Lower lobe of right lung (tissue), 2 donors: ENCODE data around the gene CCDC92. TPM values are rescaled to one million over a fixed set of nuclear protein-coding genes. Genes with fewer than 3 reads are reported as not detected.

Experiments
- ATAC-seq, 2 donors: fragments of 200-7000 bp; cut with Tn5 transposase; one replicate each; pipeline ENCODE4 v1.9.1; 2020 to 2022; ENCODE audit warnings: mild to moderate bottlenecking in 2 of 2, moderate library complexity in 2 of 2
- DNase-seq: peaks from one replicate; pipeline ENCODE4 v3.0.0-alpha.2; 2020
- H3K27ac ChIP-seq: fragments of 200-600 bp; one replicate; pipeline ENCODE4 v1.8.0; 2022
- H3K27me3 ChIP-seq: fragments of 200-600 bp; one replicate; pipeline ENCODE4 v1.8.0; 2022; ENCODE audit warnings: low read depth
- H3K36me3 ChIP-seq: fragments of 200-600 bp; one replicate; pipeline ENCODE4 v1.8.0; 2022; ENCODE audit warnings: mild to moderate bottlenecking
- H3K4me1 ChIP-seq: fragments of 200-600 bp; one replicate; pipeline ENCODE4 v1.8.0; 2022
- H3K4me3 ChIP-seq: fragments of 200-600 bp; one replicate; pipeline ENCODE4 v1.8.0; 2022; ENCODE audit warnings: mild to moderate bottlenecking
- H3K9me3 ChIP-seq: fragments of 200-600 bp; one replicate; pipeline ENCODE4 v1.8.0; 2022
- intact Hi-C: fragments of 100-400 bp; cut with DNase I; formaldehyde crosslinking; loops from one replicate; pipeline ENCODE4 v1.11.0; 2022
- total RNA-seq: library from RNA; stranded (reverse); fragmentation: NEBNext Ultra II Directional; extraction: Animal tissue kit (Norgen Biotek cat#: 25700); gene quantifications from one replicate; pipeline ENCODE4 v1.2.1, GENCODE V29; 2021
- TF ChIP-seq, protein P1 (sequence below): fragments of 200-600 bp; IDR thresholded peaks from one replicate; pipeline ENCODE4 v1.8.0; 2022; ENCODE audit warnings: antibody characterized with exemption, mild to moderate bottlenecking
- donor health status: DM: no; HTN: yes; CAD: no; lungs with severe emphysema.

The CCDC92 gene
- total RNA-seq, 1 donor from 2014 or later: 47.6 TPM

DNA sequence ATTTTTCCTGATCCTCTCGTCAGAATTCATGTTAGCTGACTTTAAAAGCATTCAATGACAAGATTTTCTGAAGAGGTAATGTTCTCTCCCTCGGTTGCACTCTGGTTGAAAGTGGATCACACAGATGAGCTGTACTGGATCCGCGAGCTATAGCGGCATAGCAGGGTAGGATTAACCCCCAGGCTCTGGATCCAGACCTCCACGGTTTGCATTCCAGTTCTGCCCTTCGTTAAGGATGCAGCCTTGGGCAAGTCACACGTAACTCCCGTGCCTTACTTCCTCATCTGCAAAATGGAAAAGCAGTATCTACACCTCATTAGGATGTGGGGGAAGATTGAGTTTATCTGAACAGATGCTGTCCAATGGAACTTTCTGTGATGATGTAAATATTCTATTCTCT is 13.8 kb downstream of the CCDC92 start:
- intact Hi-C loops: no loop called here
- no peaks in the 10 kb centered on the region for H3K27me3 ChIP-seq
- H3K4me1 ChIP-seq: no peaks in the 10 kb centered on the region
- no peak overlapping the region for H3K27ac ChIP-seq
- no peaks in the 10 kb centered on the region for H3K9me3 ChIP-seq
- no peak overlapping the region for H3K4me3 ChIP-seq
- no peaks in the 10 kb centered on the region for H3K36me3 ChIP-seq
- no peak for ATAC-seq
- DNase-seq: no peak
- TF ChIP-seq, protein P1, sequence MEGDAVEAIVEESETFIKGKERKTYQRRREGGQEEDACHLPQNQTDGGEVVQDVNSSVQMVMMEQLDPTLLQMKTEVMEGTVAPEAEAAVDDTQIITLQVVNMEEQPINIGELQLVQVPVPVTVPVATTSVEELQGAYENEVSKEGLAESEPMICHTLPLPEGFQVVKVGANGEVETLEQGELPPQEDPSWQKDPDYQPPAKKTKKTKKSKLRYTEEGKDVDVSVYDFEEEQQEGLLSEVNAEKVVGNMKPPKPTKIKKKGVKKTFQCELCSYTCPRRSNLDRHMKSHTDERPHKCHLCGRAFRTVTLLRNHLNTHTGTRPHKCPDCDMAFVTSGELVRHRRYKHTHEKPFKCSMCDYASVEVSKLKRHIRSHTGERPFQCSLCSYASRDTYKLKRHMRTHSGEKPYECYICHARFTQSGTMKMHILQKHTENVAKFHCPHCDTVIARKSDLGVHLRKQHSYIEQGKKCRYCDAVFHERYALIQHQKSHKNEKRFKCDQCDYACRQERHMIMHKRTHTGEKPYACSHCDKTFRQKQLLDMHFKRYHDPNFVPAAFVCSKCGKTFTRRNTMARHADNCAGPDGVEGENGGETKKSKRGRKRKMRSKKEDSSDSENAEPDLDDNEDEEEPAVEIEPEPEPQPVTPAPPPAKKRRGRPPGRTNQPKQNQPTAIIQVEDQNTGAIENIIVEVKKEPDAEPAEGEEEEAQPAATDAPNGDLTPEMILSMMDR: no peak

- intact Hi-C loops: no loop called here
- ATAC-seq (peak in 1 of 2 donors; percentile 27), DNase-seq (no peak)
- Histone ChIP-seq H3K4me1 (no peaks in the 10 kb centered on the region), H3K27ac (no peak overlapping the region), H3K9me3 (no peaks in the 10 kb centered on the region), H3K4me3 (no peak overlapping the region), H3K36me3 (no peaks in the 10 kb centered on the region), H3K27me3 (no peaks in the 10 kb centered on the region)
- TF ChIP-seq, protein P1: no peak
These were observed 14.2 kb downstream of the CCDC92 start for GRCh38 chr12:123958462-123958861.

- H3K27me3 ChIP-seq: no peaks in the 10 kb centered on the region
- no peaks in the 10 kb centered on the region for H3K36me3 ChIP-seq
- H3K9me3 ChIP-seq: no peaks in the 10 kb centered on the region
- intact Hi-C loops: no loop called here
- H3K27ac ChIP-seq: no peak overlapping the region
- H3K4me1 ChIP-seq: peaks cover 2% of the 10 kb centered on the region
- DNase-seq (no peak), ATAC-seq (no peak)
- TF ChIP-seq, protein P1: no peak
- no peak overlapping the region for H3K4me3 ChIP-seq
These were observed 15.4 kb downstream of the CCDC92 start for GRCh38 chr12:123957196-123957595.

DNA sequence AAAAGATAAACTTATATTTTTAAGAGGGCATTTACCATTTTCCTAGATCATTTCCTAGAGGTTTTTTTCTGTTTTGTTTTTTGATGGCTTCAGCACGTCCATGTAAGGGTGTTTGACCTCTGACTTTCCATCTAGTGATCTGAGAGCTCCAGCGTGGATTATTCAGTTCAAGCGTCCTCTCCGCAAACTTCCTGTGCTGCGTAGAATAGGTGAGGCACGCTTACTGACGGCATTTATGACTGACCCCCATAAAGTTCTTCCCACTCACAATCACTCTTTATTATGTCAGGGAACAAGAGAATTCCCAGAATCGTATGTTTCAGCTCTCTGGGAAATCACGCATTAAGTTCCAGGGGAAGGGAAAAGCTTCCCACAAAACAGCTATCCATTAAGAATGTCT is 16.4 kb downstream of the CCDC92 start:
- Histone ChIP-seq H3K27me3 (no peaks in the 10 kb centered on the region), H3K4me3 (no peak overlapping the region), H3K27ac (no peak overlapping the region), H3K36me3 (no peaks in the 10 kb centered on the region), H3K4me1 (peaks cover 12% of the 10 kb centered on the region), H3K9me3 (no peaks in the 10 kb centered on the region)
- DNase-seq: no peak
- intact Hi-C loops: no loop called here
- no peak for ATAC-seq
- TF ChIP-seq, protein P1: no peak

DNA sequence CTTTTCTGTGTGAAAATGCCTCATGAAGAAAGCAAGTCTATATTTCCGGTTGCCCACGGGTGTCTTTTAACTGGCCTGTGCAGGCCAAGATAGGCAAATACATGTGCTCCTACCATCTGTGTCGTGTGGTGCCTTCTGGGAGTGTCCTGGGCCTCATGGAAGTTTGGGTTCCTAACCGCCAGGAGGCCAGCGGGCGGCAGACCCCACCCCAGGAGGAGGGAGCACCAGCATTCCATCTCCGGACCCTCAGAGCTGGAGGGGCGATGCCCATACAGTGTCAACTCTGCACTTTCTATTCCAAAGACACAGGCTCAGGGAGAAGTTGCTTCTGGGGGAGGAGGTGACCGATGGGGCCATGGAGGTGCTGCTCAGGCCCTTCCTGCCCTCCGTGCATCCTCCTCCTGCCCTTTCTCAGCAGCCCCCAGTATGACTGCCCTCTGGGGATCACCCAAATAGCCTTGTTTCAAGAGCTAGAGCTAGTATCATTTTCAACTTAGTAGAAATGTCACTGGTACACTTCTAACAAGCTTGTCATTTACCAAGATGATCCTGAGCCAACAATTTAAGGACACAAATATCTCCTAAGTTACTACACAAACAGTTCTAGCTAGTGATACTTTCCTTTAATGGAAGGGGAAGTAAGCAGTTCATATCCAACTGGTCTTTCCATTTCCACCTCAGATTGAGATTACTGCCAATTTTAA is 17.8 kb downstream of the CCDC92 start:
- no peaks in the 10 kb centered on the region for H3K27me3 ChIP-seq
- no peak overlapping the region for H3K4me3 ChIP-seq
- H3K4me1 ChIP-seq: peaks cover 14% of the 10 kb centered on the region
- intact Hi-C loops: no loop called here
- H3K9me3 ChIP-seq: no peaks in the 10 kb centered on the region
- no peak overlapping the region for H3K27ac ChIP-seq
- TF ChIP-seq, protein P1: no peak
- no peaks in the 10 kb centered on the region for H3K36me3 ChIP-seq
- DNase-seq (no peak), ATAC-seq (no peak)
